NT2/D1 (cell line): Measurements from ENCODE around the gene PRPF40B.

Experiments
- DNase-seq: peaks from one replicate; pipeline ENCODE4 v3.0.0-alpha.2; 2011; ENCODE audit warnings: low read depth, low spot score
- H3K27me3 ChIP-seq: 2 replicates; pipeline ENCODE4 v1.6.0; 2011; ENCODE audit warnings: mild to moderate bottlenecking; ENCODE audit not compliant: insufficient read length, insufficient read depth
- H3K36me3 ChIP-seq: 2 replicates; pipeline ENCODE4 v1.6.1; 2011; ENCODE audit warnings: mild to moderate bottlenecking, low read length, mixed read lengths; ENCODE audit not compliant: insufficient read depth, insufficient read length
- H3K4me1 ChIP-seq: 2 replicates; pipeline ENCODE4 v1.5.1; 2011; ENCODE audit not compliant: insufficient read depth, insufficient read length
- H3K4me3 ChIP-seq: 2 replicates; pipeline ENCODE4 v1.5.1; 2011; ENCODE audit warnings: low read depth; ENCODE audit not compliant: insufficient read length
- H3K9ac ChIP-seq: 2 replicates; pipeline ENCODE4 v1.6.0; 2011; ENCODE audit warnings: low read depth; ENCODE audit not compliant: insufficient read length
- H3K9me3 ChIP-seq: 2 replicates; pipeline ENCODE4 v1.5.1; 2011; ENCODE audit warnings: mild to moderate bottlenecking, low read length; ENCODE audit not compliant: insufficient read depth
- SUZ12 ChIP-seq: IDR thresholded peaks from 2 replicates; pipeline ENCODE4 v1.6.1; 2011; ENCODE audit not compliant: insufficient read length, insufficient read depth; ENCODE audit errors: extremely low read depth
- YY1 ChIP-seq: IDR thresholded peaks from 2 replicates; pipeline ENCODE4 v1.6.1; 2011; ENCODE audit not compliant: insufficient read length, insufficient read depth
- ZNF274 ChIP-seq: IDR thresholded peaks from 2 replicates; pipeline ENCODE4 v1.6.1; 2011; ENCODE audit warnings: mild to moderate bottlenecking, low read depth, low read length

The PRPF40B gene

DNA sequence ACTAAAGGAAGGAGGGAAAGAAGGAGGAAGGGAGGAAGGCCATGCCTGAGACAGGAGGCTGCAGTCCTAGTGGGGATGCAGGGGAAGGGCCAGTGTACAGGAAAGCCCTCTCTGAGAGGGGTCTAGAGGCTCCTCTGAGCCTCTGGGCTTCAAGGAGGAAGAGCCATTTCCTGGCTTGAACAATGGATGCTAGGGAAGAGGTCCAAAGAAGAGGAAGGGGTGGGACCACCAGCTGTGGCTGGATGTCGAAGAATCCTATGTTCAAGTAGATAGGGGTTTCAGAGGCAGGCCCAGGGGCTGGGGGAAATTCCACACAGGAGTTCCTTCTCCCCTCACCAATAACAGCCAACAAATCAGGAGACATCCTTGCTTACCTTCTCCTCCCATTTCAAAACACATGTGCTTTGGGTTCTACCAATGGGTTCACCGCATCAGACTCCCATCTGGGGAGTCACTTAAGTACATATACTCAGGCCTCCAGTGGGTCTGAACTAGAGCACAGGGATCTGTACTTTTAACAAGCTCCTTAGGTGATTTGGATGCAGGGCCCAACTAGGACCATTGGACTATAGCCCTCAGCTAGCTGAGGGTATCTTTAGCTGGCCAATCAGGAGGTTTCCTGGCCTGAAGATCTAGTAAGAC is 32.4 kb downstream of the PRPF40B start:
- H3K4me1 ChIP-seq: peaks cover 3% of the 10 kb centered on the region
- DNase-seq: no peak
- H3K4me3 ChIP-seq: no peak overlapping the region
- TF ChIP-seq SUZ12 (no peak), ZNF274 (no peak), YY1 (no peak)
- no peaks in the 10 kb centered on the region for H3K27me3 ChIP-seq
- H3K9me3 ChIP-seq: no peaks in the 10 kb centered on the region
- peaks cover 92% of the 10 kb centered on the region for H3K36me3 ChIP-seq
- no peak overlapping the region for H3K9ac ChIP-seq

DNA sequence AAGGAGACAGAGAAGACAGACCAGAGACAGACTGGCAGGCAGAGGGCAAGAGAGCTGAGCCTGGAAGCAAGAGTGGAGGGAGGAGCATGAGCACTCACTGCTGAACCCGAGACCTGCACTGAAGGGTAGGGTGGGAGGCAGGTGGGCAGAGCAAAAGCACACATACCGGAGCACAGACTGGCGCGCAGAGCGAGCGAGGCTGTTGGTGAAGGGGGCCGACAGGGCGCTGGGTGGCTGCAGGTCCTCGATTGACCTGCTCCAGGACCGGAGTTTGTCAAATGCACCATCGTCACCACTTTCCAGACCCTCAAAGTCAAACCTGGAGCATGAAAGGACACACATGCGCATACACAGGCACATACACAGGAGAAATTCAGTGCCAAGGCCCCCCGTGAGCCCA is 34.9 kb downstream of the PRPF40B start:
- no peak for DNase-seq
- TF ChIP-seq YY1 (no peak), ZNF274 (no peak), SUZ12 (no peak)
- H3K9me3 ChIP-seq: no peaks in the 10 kb centered on the region
- peaks cover 84% of the 10 kb centered on the region for H3K36me3 ChIP-seq
- no peak overlapping the region for H3K4me3 ChIP-seq
- no peaks in the 10 kb centered on the region for H3K27me3 ChIP-seq
- H3K9ac ChIP-seq: no peak overlapping the region
- H3K4me1 ChIP-seq: peaks cover 2% of the 10 kb centered on the region

DNA sequence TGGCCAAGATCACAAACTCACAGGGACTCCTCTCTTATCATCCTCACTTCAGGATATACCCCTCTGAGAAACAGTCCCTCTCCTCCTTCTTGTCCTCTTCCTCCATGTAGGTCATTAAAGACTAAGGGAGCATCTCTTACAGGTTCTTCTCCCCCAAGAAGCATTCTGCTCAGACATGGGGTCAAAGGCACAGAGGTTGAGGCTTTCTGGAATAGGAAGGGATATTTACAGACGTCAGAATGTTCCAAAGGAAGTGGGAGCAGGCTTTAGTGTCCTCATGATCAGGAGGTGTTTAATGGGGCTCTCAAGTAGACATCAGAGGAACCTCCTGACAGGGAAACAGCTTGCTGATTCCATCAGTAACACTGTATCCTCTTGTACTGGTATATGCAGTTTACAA is 36.4 kb downstream of the PRPF40B start:
- Histone ChIP-seq H3K36me3 (peaks cover 72% of the 10 kb centered on the region), H3K9ac (no peak overlapping the region), H3K27me3 (no peaks in the 10 kb centered on the region), H3K4me3 (no peak overlapping the region), H3K9me3 (no peaks in the 10 kb centered on the region), H3K4me1 (peaks cover 10% of the 10 kb centered on the region)
- TF ChIP-seq YY1 (no peak), SUZ12 (no peak), ZNF274 (no peak)
- DNase-seq: no peak

DNA sequence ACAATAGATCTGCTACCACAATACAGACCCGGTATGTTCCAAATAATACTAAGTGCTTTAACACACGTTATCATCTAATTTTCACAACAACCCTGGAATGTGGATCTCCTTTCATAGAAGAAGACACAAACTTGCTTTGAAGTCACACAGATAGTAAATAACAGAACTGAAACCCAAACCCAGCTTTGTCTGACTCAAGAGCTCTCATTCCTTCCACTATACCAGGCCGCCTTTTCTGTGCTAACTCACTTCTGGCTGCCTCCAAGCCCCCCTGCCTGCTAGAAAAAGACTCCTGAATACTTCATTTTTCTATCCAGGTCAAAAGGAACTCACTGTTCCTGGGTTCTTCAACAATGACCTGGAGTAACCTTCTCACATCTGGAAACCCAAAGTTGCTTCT is 37.8 kb downstream of the PRPF40B start:
- Histone ChIP-seq H3K4me3 (no peak overlapping the region), H3K9me3 (no peaks in the 10 kb centered on the region), H3K36me3 (peaks cover 71% of the 10 kb centered on the region), H3K4me1 (peaks cover 14% of the 10 kb centered on the region), H3K9ac (no peak overlapping the region), H3K27me3 (no peaks in the 10 kb centered on the region)
- DNase-seq: no peak
- TF ChIP-seq YY1 (no peak), SUZ12 (no peak), ZNF274 (no peak)

DNA sequence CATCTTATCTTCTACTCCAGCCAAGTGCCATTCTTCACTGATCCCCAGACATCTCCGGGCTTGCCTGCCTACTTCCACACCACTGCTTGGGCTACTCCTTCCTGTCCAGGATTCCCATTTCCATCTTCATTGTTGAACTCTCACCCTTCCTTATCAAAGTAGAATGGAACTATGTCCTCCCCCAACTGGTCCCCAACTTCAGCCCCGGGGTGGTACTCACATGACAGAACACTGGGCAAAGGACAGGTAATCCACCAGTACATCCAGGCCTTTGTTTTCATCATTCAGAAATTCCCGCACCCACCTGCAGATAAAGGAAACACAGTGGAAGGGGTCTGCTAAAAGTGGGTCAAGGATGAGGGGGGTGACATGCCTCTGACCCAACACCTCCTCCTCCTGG is 38.4 kb downstream of the PRPF40B start:
- Histone ChIP-seq H3K4me3 (no peak overlapping the region), H3K36me3 (peaks cover 67% of the 10 kb centered on the region), H3K9ac (no peak overlapping the region), H3K27me3 (no peaks in the 10 kb centered on the region), H3K4me1 (peaks cover 14% of the 10 kb centered on the region), H3K9me3 (no peaks in the 10 kb centered on the region)
- no peak for TF ChIP-seq ZNF274
- no peak for TF ChIP-seq SUZ12
- TF ChIP-seq YY1: no peak
- DNase-seq: no peak

DNA sequence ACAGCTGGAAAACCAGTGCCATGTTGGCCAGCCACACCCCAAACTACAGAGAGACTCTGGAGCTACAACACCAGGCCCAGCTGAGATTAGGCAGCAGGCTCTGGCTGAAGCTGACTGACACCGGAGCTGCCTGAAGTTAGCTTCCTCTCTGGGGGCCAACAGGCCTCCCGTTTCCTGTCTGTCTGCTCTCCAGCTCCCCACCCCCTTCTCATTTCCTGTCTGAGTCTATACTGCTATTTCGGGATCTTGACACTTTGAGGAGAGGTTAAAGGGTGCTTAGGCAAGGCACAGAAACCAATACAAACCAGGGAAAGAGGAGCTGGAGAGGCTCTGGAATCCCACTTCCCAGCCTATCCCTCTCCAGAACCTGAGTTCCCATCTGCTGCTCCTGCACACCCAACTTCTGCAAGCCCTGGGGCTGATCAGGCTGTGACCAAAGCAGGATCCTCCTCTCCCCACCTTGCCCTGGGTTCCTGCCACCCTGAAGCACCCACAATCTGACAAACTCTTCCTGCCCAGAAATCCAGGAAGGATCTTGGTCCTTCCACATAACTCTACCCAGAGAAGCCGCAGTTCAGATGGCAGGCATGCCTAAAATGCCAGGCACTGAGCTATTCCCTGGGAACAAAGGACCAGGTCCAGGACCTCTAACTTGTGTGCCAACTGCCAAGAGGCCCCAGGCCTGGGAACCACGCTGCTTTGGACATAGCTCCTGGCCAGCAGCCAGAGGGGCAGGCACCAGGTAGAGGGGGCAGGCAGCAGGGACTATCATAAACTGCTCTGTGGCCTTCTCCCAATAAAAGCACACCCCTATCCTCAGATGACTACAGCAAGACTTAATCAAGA is 39.9 kb downstream of the PRPF40B start:
- TF ChIP-seq YY1 (no peak), SUZ12 (no peak), ZNF274 (no peak)
- Histone ChIP-seq H3K9ac (no peak overlapping the region), H3K27me3 (no peaks in the 10 kb centered on the region), H3K36me3 (peaks cover 59% of the 10 kb centered on the region), H3K4me1 (peaks cover 14% of the 10 kb centered on the region), H3K4me3 (no peak overlapping the region), H3K9me3 (no peaks in the 10 kb centered on the region)
- peak; percentile 50 for DNase-seq

DNA sequence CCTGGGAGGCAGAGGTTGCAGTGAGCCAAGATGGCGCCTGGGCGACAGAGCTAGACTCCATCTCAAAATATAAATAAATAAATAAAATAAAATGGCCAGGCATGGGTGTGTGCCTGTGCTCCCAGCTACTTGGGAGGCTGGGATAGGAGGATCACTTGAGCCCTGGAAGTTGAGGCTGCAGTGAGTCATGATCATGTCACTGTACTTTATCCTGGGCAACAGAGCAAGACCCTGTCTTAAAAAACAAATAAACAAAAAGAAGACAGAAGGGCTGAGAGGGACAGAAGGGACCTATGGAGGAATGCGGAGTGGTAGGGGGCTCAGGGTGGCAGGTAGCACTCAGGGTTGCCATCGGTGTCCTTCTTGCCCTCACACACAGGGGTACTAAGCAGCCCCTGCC is 40.8 kb downstream of the PRPF40B start:
- TF ChIP-seq SUZ12: no peak
- no peak for TF ChIP-seq ZNF274
- TF ChIP-seq YY1: no peak
- H3K27me3 ChIP-seq: no peaks in the 10 kb centered on the region
- H3K9ac ChIP-seq: no peak overlapping the region
- H3K36me3 ChIP-seq: peaks cover 52% of the 10 kb centered on the region
- H3K4me1 ChIP-seq: peaks cover 14% of the 10 kb centered on the region
- H3K9me3 ChIP-seq: no peaks in the 10 kb centered on the region
- H3K4me3 ChIP-seq: no peak overlapping the region
- no peak for DNase-seq
